Stimulated activated CD8-positive, alpha-beta memory T cell treated with anti-CD3 and anti-CD28 coated beads, Interleukin-15, amount 100 ng/mL, for 4 hours (primary cell): ENCODE measurements around the gene TNPO1.
"Not testable (repeated sequence)": the region's sequence is repeated elsewhere in the genome, so short reads cannot be mapped to it uniquely, and the experiment has no call there.

ENCODE experiments used
- DNase-seq, 2 donors: peaks; one replicate each; pipeline ENCODE4 v3.0.0-alpha.2; 2020; ENCODE audit warnings: low read depth in 2 of 2

The TNPO1 gene

GRCh38 chr5:72854419-72854818, 38.0 kb downstream of the TNPO1 start:
- DNase-seq = no peak

DNA sequence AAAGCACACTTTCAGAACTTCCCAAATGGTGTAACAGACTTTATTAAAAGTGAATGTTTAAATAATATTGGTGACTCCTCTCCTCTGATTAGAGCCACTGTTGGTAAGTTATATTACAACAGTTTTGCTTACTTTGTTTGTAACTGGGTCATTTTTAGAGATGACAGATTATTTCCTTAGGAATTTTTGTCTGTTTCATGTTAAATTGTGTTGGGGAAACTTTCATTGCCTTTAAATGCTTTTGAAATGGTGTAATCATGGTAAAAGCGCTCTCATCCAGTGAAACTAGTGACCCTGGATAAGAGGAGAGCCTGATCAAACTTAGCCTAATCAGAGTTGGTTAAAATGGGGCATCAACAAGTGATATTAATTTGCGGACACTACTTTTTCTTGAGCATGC, 39.4 kb downstream of the TNPO1 start:
- no peak for DNase-seq

DNA sequence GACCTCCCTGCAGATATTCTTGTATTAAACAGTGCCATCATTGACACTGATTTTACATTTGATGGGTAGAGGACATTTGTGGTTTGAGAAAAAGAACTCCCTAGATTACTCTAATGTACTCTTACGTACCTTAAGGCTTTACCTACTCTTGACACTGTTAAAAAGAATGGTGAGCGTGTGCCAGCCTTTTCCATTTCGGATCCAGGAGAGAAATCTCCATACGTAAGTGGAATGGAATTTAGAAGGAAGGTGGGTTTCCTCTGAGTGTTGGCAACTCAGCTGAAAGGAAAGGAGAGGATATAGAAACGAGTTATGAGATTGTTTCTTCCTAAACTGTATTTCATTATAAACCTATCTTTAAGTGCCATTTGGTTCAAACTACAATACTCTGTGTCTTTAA, 40.9 kb downstream of the TNPO1 start:
- no peak for DNase-seq

- no peak for DNase-seq
Observed at GRCh38 chr5:72859127-72859526, 42.7 kb downstream of the TNPO1 start.

GRCh38 chr5:72860499-72860898, 44.0 kb downstream of the TNPO1 start:
- no peak for DNase-seq

DNA sequence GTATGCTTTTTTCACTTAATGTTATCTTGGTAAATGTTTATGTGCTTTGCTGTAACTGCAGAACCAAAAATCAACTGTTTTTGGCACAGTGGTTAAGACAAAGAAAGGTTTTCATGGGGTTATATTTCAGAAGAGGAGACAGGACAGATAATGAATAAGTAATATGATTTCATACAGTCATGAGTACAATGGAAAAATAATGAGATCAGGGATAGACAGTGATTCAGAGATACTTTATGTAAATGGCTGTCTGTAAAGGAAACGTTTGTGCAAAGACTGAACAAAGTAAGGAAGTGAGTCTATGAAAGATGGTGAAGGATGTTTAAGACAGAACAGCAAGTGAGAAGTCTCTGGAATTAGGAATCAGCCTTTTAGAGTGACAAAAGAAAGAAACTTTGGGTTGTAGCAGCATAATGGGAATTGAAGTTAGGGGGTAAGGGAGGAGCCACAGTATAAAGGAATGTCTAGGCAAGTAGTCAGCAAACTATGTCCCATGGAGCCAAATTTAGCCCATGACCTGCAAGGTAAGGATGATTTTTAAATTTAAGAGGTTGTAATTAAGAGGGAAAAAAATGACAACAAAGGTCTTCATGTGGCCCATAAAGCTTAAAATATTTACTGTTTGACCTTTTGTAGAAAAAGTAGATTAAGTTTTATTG, 55.0 kb downstream of the TNPO1 start:
- DNase-seq = no peak

DNA sequence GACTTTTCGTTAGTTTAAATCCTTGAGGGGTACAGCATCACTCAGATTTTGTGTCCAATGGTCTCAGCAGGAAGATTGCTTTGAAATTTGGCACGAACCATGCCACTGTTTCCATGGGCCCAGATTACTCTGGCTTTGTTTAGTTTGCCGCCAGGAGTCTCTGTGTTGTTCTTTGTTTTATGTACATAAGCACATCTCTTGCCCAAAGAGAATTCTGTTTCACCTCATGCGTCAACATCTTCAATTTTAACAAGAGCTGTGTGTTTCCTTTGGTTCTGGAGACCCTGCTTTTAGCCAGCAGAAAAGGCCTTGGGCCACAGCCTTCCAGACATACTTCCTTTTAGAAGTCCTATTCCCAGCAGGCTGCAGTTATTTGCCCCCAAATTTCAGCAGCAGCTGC, 62.4 kb downstream of the TNPO1 start:
- DNase-seq = no peak

GRCh38 chr5:72882989-72883388, 66.5 kb downstream of the TNPO1 start:
- DNase-seq = no peak

DNA sequence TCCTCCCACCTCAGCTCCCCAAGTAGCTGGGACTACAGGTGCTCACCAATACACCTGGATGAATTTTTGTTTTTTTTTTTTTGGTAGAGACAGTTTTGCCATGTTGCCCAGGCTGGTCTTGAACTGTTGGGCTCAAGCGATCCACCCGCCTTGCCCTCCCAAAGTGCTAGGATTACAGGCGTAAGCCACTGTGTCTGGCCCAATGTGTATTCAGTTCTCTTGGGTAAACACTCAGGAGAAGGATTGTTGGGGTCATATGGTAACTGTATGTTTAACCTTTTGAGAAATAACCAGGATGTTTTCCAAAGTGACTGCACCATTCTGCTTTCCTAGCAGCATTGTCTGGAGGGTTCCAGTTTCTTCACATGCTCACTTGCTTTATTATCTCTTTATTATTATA, 67.4 kb downstream of the TNPO1 start:
- no peak for DNase-seq

DNA sequence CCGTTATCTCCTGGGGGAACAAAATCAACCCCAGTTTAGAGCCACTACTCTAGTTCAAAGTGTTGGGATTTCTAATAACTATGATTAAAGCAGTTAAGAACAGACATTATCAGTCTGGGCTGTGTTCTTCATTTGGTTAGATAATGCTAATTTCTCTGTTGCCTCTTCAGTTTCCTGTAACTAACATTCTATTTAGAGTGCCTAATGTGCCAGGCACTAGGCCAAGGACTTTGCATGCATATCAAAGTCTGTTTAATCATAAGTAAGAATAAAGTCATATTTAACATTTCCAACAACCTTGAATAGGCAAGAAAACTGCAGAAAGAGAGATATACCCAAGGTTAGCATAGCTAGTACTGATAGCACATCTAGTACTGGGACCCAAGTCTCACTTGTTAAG, 68.4 kb downstream of the TNPO1 start:
- DNase-seq = no peak

GRCh38 chr5:72885824-72886223, 69.4 kb downstream of the TNPO1 start:
- no peak for DNase-seq

- no peak for DNase-seq
Observed at GRCh38 chr5:72888595-72888994, 72.1 kb downstream of the TNPO1 start.

- no peak for DNase-seq
Observed at GRCh38 chr5:72889324-72889723, 72.9 kb downstream of the TNPO1 start.

DNA sequence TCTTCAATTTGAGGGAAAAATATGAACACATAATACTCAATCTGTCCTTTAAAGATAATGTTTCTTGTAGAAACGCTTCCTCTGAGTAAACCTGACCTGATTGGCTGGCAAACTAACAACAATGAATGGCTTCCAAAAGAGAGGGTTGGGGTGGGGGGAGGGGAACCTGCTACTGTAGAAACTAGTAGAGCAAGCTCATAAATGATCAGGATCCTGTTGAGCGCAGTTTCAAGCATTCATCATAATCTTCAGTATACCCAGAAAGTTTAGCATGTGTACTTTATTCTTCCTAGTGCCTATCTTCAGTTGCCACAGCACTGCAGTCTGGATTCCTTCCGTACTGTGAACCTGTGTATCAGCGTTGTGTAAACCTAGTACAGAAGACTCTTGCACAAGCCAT, 76.4 kb downstream of the TNPO1 start:
- no peak for DNase-seq

DNA sequence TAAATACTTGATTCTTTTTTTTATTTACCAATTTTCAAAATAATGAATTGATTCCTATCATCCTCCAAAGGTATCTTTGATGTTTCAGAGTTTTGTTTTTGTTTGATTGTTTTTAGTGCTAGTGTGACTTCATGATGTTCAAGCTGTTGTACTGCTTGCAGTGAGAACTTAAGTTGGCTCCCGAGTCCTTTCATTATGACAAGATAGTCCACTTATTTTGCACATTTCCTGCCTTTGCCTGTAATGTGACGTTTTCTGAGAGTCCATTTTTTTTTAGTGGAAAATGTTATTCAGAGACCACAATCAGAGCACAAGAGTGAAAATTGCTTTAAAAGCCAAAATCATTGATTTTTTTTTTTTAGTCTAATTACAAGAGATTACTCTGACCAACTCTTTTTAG, 79.3 kb downstream of the TNPO1 start:
- no peak for DNase-seq

- no peak for DNase-seq
Observed at GRCh38 chr5:72906806-72907205, 90.3 kb downstream of the TNPO1 start.

- no peak for DNase-seq
Observed at GRCh38 chr5:72908664-72909063, 92.2 kb downstream of the TNPO1 start.

GRCh38 chr5:72917371-72917776, 100.9 kb downstream of the TNPO1 start:
- no peak for DNase-seq

DNA sequence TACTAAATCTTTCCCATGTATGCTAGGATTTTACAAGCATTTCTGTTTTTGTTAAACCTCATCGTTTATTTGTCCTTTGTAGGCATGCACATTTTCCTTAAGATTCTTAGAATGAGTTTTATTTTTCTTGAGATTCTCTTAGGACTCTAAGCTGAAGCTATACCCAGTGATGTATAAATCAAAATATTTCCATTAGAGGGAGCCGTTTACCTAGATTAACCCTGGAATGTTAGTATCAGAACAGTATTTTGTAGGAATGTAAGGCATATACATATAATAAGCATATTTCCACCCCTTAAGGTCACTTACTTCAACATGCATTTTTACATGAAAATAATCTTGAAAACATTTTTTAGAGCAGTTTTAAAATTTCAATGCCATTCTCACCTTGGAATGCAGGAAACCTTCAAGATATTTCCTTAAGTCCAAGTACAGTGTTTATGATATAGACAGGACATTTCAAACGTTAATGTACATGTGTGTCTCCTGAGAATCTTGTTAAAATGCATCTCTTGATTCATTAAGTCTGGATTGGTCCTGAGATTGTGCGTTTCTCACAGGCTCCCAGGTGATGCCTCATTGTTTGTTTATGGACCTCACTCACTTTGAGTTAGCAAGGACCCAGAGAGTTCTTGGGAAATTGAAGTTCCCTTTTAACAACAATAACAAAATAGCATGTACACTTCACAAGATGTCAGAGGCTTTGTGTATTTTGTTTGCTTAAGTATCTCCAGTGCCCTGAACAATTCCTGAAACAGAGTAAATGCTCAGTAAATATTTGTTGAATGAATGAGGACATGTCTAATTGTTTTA, 104.4 kb downstream of the TNPO1 start:
- DNase-seq = no peak

DNA sequence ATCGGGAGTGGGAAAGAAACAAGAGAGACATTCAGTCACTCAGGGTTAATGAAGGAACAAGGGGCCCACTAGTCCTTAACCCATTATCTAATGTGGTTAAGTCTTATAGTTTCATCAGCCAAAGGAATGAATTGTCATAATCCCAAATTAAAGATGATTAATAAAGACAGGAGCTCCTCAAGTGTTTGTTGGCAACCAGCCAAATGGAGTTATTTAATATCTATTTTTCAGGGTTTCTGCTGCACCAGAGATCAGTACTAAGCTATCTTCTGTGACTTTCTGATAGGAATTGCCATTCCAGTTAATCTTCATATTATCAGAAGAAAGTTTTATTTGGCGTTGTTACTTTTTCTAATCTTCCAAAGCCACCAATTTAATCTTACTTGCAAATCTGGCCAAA, 105.4 kb downstream of the TNPO1 start:
- DNase-seq = no peak

DNA sequence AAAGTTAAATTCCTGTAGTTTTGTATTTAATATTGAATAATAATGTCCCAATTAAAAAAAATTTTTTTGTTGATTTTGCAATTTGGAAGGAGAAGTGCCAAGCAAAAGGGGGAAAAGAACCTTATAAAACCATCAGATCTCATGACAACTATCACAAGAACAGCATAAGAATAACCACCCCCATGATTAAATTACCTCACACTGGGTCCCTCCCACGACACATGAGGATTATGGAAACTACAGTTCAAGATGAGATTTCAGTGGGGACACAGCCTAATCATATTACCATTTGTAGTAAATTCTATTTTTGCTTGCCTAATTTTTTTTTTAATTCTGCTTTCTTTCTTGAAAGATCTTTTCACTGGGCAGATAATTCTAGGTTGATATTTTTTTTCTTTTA, 106.0 kb downstream of the TNPO1 start:
- no peak for DNase-seq

DNA sequence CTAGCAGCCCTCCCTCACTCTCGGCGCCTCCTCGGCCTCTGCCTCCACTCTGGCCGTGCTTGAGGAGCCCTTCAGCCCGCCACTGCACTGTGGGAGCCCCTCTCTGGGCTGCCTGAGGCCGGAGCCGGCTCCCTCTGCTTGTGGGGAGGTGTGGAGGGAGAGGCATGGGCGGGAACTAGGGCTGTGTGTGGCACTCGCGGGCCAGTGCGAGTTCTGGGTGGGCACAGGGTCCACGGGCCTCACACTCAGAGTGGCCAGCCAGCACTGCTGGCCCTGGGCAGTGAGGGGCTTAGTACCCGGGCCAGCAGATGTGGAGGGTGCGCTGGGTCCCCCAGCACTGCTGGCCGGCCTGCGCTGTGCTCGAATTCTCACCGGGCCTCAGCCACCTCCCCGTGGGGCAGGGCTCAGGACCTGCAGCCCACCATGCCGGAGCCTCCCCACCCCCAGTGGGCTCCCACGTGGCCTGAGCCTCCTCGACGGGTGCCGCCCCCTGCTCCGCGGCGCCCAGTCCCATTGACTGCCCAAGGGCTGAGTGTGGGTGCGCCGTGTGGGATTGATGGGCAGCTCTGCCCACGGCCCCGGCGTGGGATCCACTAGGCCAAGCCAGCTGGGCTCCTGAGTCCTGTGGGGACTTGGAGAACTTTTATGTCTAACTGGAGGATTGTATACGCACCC, 109.0 kb downstream of the TNPO1 start:
- no peak for DNase-seq

GRCh38 chr5:72932686-72933085, 116.2 kb downstream of the TNPO1 start:
- DNase-seq = not testable (repeated sequence)
